HG02610 (cell line): Measurements from ENCODE around the gene TSPAN10.
"Not testable (repeated sequence)": the region's sequence is repeated elsewhere in the genome, so short reads cannot be mapped to it uniquely, and the experiment has no call there.

Experiments used
- ATAC-seq: cut with Tn5 transposase; IDR thresholded peaks from one replicate; pipeline ENCODE4 v1.9.1; 2021; ENCODE audit warnings: mild to moderate bottlenecking, moderate library complexity; ENCODE audit not compliant: unreplicated experiment

The TSPAN10 gene

DNA sequence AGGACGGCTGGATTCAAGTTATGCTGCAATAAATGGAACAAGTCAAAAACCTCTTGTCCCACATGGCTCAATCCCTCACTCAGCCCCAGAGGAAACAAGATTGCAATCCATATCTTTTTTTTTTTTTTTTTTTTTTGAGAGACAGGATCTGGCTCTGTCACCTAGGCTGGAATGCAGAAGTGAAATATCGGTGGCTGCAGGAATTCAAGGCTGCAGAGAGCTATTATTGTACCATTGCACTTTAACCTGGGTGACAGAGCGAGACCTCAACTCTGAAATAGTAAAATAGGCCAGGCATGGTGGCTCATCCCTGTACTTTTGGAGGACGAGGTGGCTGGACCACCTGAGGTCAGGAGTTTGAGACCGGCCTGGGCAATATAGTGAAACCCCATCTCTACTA lies 22.0 kb downstream of the TSPAN10 start:
- ATAC-seq = no peak

DNA sequence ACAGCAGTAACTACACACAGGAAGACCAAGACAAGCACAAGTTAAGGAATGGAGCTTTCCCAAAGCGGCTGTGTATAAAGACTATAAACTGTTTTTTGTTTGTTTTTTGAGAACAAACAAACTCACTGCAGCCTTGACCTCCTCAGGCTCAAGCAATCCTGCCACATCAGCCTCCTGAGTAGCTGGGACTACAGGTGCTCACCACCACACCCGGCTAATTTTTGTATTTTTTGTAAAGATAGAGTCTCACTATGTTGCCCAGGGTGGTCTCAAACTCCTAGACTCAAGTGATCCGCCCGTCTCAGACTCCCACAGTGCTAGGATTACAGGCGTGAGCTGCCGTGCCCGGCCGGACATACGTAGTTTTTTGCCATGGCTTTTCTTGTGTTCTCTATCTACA lies 23.4 kb downstream of the TSPAN10 start:
- ATAC-seq = no peak

DNA sequence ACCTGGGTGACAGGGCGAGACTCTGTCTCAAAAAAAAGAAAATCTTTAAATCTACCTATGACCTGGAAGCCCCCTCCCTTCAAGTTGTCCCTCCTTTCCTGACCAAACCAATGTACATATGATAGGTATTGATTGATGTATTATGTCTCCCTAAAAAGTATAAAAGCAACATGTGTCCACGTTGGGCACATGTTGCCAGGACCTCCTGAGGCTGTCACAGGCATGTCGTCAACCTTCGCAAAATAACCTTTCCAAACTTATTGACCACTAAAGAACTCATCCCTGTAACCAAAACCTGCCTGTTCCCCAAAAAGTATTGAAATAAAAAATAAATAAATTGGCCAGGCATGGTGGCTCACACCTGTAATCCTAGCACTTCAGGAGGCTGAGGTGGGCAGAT lies 25.0 kb downstream of the TSPAN10 start:
- no peak for ATAC-seq

DNA sequence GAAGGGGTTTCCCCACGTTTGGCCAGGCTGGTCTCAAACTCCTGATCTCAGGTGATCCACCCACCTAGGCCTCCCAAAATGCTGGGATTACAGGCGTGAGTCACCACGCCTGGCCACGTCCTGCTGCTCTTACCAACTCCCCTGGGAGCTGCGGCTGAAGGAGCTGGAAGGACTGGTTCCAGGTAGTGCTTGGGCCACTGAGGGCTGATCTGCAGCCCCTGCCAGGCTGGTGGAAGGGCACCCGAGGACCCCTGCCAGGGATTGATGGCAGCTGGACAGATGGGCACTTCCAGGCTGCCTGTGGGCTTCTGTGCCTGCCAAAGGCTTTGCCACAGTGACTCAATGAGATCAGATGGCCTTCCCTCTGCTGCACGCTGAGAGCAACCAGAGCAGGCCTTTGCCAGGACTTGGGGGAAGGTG lies 27.1 kb downstream of the TSPAN10 start:
- no peak for ATAC-seq

DNA sequence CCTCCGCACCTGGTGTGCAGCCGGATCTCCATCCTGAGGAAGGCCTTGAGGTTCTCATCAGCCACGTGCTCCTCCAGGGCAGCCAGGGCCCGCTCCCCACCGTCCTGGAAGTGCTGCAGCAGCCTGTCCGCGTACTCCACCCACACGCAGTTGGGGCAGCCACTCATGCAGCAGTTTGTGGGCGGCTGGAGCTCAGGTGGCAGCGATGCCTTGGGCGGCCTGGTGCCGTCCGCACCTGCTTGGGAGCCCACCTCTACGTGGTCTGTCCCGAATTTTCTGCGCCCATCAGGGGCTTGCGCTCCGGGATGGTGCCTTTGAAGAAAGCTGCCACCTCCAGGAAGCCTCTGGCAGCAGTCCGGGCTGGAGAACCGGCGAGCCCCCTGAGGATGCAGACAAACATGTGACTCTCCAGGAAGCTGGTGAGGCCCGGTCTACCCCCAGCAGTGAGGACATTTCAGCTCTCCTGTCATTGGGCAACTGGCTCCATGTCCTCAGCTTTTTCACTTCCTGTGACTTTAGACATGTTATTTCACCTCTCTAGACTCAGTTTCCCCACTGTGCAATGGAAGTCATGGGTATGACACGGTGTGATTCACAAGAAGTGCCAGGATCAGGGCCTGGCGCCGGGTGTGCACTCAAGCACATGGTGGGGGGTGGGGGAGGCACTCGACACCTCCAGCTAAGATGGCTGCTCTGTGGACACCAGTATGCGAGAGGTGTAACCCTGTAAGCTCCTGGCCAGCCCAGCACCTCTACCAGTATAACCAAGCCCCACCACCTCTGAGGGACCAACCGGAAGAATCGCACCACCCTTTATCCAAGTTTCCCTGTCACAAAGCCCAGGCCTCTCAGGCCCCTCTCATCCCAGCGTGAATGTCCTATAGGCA lies 28.5 kb downstream of the TSPAN10 start:
- ATAC-seq = peak; percentile 16

DNA sequence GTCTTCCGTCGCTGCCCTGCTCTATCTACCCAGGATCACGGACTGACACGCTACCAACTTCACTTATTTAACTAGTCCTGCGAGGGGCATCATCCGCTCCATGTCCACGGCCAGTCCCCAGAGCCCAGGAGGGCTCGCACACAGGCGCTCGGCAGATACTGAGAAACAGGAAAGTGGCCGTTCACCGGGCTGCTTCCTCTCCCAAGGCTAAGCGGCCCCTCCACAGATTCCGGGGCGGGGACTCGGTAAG lies 29.0 kb downstream of the TSPAN10 start:
- ATAC-seq = peak; percentile 22

DNA sequence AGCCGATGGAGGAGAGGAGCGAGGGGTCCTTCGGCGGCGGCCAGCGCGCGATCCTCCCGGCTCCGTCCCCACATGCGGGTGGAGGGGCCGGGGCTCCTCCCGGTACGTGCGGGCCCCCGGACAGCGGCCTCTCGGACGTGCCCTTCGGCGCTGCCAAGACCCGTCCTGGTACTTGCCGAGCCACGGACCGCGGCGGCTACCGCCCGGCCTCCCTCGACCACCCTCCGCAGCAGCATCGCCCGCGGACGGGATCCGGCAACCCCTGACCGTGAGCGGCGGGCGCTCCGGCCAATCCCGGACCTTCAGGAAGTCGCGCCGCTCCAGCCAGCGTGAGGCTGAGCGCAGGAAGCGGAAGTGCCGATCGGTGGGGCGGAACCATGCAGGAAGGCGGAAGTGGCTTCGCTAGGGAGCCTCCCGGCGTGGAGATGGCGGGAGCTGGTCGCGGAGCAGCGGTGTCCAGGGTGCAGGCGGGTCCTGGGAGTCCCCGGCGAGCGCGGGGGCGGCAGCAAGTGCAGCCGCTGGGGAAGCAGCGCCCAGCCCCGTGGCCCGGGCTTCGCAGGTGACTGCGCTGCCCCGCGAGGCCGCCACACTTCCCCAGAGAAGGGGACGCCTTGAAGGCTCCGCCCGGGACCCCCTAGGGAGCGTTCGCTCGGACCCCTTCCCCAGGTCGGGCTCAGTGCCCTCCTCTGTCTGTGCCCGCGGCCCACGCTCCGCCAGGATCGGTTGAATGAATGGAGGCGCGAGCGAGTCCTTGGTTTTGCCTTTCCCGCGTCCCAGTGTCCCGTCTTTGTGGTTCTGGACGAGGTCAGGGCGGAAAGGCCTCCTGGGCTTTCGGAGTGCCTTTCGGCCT lies 29.6 kb downstream of the TSPAN10 start, which contains the start of the genes CCDC137 and OXLD1:
CCDC137 (plus strand) TSS at position 396 of the 850 bp plus-strand sequence; CDS start at position 426, 30 bp downstream.
OXLD1 (minus strand) TSS at position 264 of the 850 bp plus-strand sequence; CDS start at position 236, 28 bp downstream.
- peak; percentile 93 for ATAC-seq

DNA sequence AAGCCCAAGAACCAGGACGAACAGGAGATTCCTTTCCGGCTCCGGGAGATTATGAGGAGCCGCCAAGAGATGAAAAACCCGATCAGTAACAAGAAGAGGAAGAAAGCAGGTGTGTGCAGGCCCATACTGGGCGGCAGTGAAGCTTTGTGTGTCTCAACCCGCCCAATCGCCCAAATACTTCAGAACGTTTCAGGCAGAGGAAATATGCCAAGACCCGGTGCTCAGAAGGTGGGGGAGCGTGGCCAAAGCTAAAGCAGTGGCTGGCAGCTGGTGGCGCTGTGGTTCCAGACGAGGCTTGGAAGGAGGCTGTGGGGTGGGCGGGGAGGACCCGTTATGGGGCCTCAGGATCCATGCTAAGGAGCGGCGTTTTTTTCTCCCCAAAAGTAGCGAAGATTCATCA lies 30.8 kb downstream of the TSPAN10 start:
- no peak for ATAC-seq

DNA sequence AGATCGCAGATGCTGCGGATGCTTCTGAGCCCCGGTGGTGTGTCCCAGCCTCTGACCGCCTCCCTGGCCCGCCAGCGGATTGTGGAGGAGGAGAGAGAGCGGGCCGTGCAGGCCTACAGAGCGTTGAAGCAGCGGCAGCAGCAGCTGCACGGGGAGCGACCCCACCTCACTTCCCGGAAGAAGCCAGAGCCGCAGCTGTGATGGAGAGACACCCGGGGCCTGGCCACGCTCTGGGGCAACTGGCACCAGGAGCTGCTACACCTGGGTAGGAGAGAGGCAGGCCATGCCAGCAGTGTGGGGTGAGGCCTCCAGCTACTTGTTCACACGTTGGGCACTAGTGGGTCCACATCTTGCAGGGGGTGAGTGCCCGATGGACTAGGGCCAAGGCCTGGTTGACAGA lies 35.5 kb downstream of the TSPAN10 start:
- no peak for ATAC-seq

DNA sequence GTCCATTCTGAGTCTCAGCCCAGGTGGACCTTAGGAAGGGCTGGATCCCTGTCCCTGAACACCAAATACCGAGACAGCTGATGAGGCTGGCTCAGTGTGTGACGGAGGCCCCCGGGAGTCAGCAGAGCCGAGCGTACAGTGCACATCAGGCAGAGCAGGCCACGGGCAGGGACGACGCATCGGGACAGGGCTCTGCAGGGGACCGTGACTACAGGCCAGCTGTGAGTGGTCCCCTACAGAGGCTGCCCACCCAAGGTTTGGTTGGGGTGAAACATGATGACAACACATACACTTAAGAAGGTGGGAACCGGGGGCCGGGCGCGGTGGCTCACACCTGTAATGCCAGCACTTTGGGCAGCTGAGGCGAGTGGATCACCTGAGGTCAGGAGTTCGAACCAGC lies 36.0 kb downstream of the TSPAN10 start:
- no peak for ATAC-seq

DNA sequence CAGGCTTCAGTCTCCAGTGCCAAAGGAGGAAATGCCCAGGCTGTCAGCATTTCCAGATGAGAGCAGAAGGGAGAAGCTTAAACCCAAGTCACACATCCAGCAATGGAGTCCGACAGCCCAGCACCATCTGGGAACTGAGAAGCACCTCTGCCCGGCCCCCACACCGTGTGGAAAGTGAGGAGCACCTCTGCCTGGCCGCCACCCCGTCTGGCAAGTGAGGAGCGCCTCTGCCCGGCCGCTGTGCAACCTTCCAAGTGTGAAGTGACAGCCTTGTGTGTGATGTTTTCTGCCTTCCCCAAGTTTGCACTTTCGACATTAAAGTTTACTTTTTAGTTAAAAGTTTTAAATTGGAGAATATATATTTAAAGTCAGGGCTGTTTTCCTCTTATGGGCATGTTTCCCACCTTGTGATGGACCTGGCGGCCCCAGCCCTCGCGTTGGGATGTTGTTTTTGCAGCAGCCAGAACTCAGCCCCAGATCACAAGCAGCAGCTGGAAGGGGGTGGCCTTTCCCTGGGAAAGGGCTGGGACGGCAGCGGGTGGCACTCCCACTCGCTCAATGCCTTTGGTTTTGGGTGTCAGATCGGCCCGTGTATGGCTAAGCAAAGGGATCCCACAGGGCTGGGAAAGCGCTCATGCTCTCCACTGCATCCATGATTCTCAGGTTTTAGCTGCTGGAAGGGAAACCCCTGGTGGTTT lies 36.7 kb downstream of the TSPAN10 start:
- no peak for ATAC-seq

DNA sequence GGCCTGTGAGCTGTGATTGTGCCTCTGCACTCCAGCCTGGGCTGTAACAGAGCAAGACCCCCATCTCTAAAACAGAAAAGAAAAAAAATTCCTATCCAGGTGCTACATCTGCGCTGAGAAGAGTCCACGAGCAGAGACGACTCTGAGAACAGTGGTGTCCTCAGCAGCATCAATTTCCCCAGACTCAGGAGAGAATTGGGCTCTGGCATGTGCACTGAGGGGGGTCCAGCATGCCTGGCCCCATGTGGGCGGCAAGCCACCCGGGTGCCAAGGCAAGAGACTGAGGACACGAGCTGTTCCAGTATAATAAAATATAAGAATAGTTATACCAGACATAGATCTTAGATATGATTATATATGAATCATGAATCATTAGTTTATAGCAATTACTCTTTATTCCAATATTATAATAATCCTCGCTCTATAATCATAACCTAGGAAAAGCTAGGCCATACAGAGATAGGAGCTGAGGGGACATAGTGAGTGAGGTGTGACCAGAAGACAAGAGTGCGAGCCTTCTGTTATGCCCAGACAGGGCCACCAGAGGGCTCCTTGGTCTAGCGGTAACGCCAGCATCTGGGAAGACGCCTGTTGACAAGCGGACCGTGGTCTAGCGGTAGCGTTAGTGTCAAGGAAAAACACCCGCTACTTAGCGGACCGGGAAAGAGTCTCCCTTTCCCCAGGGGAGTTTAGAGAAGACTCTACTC lies 38.7 kb downstream of the TSPAN10 start:
- ATAC-seq = not testable (repeated sequence)

DNA sequence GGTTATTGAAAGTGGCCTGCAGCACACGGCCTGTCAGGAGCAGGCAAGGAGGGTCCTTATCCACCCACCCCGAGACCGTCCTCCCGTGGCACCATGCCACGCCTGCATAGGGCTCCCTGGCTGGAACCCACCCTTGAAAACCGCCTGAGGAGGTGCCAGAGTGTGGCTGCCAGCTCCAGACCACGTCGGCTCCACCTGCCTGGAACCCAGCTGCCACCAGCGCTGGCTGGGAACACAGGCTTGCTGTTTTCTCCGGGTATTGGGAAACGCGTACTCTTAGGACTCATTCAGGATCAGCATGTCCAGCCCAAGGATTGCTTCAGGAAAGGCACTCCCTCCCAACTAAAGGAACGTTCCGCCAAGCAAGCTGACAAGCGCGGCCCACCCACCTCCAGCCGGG lies 39.9 kb downstream of the TSPAN10 start:
- no peak for ATAC-seq

DNA sequence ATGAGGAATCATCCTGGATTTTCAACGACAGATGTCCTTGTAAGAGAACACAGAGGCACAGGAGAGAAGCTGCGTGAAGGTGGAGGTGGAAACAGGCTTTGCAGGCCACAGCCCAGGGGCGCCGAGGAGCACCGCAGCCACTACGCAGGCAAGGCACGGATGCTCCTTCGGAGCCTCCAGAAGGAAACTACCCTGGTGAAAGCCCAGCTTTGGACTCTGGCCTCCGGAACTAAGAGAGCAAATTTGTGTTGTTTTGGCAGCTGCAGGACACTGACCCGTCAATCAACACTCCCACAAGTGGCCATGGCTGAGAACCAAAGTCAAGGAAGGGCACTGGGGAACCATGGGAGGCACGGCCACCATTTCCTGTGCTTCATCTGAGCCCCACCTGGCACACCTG lies 43.2 kb downstream of the TSPAN10 start:
- no peak for ATAC-seq

DNA sequence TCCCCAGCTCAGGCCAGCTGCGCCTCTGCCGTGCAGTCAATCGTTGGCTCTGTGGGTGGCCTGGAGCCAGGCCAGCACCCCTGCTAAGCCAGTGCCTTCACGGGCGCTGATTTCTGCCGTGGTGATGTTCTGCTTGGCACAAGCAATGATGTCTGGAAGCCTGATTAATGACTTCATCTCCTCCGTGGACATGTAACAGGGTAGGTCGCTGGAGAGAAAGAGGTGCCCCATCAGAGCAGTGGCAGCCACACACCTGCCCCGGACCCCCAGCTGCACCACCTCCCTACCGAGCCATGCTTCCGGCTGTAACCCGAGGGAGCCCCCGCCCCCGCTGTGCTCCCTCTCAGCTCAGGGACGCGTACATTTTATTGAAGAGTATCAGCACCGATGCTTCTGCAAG lies 44.7 kb downstream of the TSPAN10 start:
- ATAC-seq = no peak

DNA sequence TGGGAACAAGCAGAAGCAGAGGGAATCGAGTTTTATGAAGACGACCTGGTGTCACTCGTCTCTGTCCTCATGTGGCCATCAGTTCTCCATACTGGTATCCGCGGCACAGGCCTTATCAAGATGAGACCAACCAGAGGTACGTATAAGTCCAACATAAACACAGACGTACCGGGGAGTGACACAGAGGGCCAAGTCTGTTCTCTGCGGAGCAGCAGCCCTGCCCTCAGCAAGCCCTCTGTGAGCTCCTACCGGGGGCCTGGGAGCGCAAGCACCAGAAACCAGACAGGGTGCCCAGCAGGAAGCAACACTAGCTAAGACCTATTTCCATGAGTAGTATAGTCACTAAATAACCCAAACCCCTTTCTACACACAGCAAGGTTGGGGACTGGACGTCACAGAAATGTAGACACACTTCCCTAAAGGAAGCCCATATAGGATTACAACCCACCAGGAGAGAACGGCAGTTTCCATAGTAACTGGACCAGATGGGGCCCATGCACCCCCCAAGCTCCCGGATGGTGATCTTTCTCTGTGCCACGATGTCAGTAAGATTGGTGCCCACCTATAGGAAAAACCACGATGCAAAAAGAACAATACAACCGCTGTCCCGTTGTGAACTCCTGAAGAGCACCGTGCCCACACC lies 45.7 kb downstream of the TSPAN10 start:
- ATAC-seq = no peak

DNA sequence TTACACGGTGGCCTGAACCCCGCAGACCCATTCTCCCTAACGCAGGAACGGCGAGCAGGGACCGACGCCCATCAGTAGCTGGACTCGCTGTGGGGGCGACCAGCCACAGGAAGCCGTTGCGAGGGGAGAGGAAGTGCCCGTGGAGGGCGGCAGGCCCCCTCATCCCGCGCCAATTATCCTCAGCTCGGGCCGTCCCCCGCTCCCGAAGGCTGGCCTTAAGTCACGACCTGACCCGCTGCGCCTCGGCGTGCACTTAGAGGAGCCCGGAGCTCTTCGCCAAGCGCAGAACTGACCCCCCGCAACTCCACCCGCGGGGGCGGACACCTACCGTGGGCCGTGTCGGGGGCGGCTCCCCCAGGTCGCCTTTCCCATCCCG lies 46.2 kb downstream of the TSPAN10 start:
- ATAC-seq = peak; percentile 15

DNA sequence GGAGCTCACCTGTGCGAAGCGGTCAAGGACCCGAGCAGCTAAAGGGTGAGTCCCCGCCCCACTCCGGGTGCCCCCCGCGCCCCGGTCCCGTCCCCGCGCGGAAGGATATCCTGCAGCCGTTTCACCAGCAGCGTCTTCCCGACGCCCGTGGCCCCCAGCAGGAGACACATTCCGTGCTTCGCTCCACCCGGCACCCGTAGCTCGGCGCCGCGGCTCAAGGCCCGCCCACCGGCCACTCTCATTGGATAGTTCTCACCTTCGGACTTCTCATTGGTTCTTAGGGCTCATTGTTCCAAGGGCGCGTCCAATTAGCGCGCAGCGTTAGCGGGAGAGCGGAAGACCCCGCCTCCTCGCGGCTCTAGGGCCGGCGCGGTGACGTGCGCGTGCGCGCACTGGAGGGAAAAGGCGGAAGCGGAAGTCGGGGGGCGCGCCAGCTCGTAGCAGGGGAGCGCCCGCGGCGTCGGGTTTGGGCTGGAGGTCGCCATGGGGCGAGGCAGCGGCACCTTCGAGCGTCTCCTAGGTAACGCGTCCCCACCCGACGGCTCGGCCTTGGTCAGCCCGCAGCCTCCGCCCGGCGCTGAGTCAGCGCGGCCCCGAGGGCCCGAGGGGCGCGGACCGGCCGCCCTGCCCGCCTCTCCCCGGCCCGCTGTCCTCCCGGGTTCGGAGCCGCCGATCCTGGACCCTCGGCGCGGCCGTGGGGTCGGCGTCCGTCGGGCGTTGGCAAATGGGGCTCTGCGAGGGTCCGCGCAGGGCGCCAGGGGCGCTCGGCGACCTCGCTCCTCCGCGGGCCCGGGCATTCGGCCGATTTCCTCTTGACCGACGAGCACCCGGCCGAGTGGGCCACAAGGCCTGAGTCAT lies 46.8 kb downstream of the TSPAN10 start, which contains the start of the genes ARL16 and HGS:
ARL16 (minus strand) TSS at position 214 of the 858 bp plus-strand sequence; CDS start at position 170, 44 bp downstream.
HGS (plus strand) TSS at position 428 of the 858 bp plus-strand sequence; CDS start at position 484, 56 bp downstream.
- ATAC-seq = peak; percentile 90

DNA sequence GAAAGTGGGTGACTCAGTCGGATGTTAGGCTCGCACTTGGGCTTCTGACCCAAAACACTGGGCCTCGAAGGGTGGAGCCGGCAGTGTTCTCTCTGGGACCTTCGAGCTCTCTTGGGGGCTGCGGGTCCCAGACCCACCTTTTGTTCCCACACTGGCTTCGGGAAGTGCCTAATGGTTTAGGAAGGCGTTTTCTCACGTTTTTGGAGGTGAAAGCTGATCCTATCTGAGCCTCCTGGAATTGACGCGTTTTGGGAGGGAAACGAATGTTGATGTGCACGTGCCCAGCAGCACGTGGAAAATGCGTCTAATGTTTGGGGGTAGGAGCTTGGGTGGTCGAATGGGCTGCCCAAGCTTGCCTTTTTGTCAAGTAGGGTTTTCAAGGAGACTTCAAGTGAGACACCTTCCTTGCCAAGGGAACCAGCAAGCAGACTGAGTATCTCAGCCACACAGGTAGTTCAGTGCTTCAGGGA lies 47.5 kb downstream of the TSPAN10 start:
- ATAC-seq = no peak
